Activated T-helper 17 cell treated with anti-CD3 and anti-CD28 coated beads, Interleukin-2, amount 50 U/mL, for 72 hours (primary cell): ENCODE measurements around the gene HADHA. TPM values are rescaled to one million over a fixed set of nuclear protein-coding genes. Genes with fewer than 3 reads are reported as not detected.
"Not testable (repeated sequence)": the region's sequence is repeated elsewhere in the genome, so short reads cannot be mapped to it uniquely, and the experiment has no call there.

Experiments used
- ATAC-seq: fragments of 150-1000 bp; cut with Tn5 transposase; replicated peaks from 2 replicates; pipeline ENCODE4 v1.10.0; 2021; ENCODE audit warnings: mild to moderate bottlenecking, moderate library complexity
- H3K27ac Mint-ChIP-seq: one replicate; pipeline ENCODE4 v1.8.0; 2022; ENCODE audit warnings: mixed read lengths
- H3K27me3 Mint-ChIP-seq: one replicate; pipeline ENCODE4 v1.8.0; 2022; ENCODE audit warnings: mixed read lengths
- H3K36me3 Mint-ChIP-seq: one replicate; pipeline ENCODE4 v1.8.0; 2022; ENCODE audit warnings: low read depth, mild to moderate bottlenecking, mixed read lengths
- H3K4me1 Mint-ChIP-seq: one replicate; pipeline ENCODE4 v1.8.0; 2022; ENCODE audit warnings: mixed read lengths
- H3K4me3 Mint-ChIP-seq: one replicate; pipeline ENCODE4 v1.8.0; 2022; ENCODE audit warnings: mild to moderate bottlenecking, mixed read lengths
- H3K9me3 Mint-ChIP-seq: one replicate; pipeline ENCODE4 v1.8.0; 2022; ENCODE audit warnings: mixed read lengths
- total RNA-seq, 2 donors: library from RNA; stranded (reverse); gene quantifications; one replicate each; pipeline ENCODE4 v1.2.3, GENCODE V29; 2022

The HADHA gene
- total RNA-seq, 2 donors from 2014 or later, result 95.0 to 141 TPM

- Mint-ChIP-seq H3K36me3 (peaks cover 11% of the 10 kb centered on the region), H3K4me3 (no peak overlapping the region)
- ATAC-seq, result no peak
Measured at GRCh38 chr2:26168785-26169184, 75.6 kb downstream of the HADHA start.

GRCh38 chr2:26166541-26166940, 77.9 kb downstream of the HADHA start:
- H3K9me3 Mint-ChIP-seq, H3K36me3 Mint-ChIP-seq, H3K4me3 Mint-ChIP-seq, H3K27ac Mint-ChIP-seq, H3K4me1 Mint-ChIP-seq, H3K27me3 Mint-ChIP-seq, ATAC-seq: not testable (repeated sequence)

More at GRCh38 chr2:26168785-26169184, 75.6 kb downstream of the HADHA start:
- H3K9me3 Mint-ChIP-seq, result no peaks in the 10 kb centered on the region
- peaks cover 5% of the 10 kb centered on the region for H3K4me1 Mint-ChIP-seq
- peaks cover 10% of the 10 kb centered on the region for H3K27me3 Mint-ChIP-seq
- H3K27ac Mint-ChIP-seq, result no peak overlapping the region

- Mint-ChIP-seq H3K36me3 (no peaks in the 10 kb centered on the region), H3K27me3 (no peaks in the 10 kb centered on the region), H3K27ac (no peak overlapping the region), H3K4me1 (no peaks in the 10 kb centered on the region), H3K4me3 (no peak overlapping the region), H3K9me3 (no peaks in the 10 kb centered on the region)
- no peak for ATAC-seq
Measured at GRCh38 chr2:26165403-26165802, 79.0 kb downstream of the HADHA start.

DNA sequence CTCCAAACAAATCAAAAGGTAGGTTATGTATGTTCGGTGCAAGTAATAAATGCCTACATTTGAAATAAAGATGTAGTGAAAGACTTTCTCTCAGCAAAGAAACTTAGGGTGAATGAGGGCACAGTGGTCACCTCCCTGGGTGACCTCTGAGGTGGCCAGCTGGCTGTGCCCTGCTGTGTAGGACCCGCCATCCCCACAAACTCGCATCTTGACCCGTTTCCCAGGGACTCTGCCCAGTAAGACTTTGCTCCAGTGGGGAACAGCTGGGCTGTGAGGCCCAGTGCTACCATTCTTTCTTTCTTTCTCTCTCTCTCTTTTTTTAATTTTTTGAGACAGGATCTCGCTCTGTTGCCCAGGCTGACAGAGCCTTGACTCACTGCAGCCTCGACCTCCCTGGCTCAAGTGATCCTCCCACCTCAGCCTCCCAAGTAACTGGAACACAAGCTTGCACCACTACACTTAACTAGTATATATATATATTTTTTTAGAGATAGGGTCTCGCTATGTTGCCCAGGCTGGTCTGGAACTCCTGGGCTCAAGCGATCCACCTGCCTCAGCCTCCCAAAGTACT, 79.7 kb downstream of the HADHA start:
- H3K27me3 Mint-ChIP-seq, result no peaks in the 10 kb centered on the region
- no peak overlapping the region for H3K4me3 Mint-ChIP-seq
- no peak for ATAC-seq
- H3K36me3 Mint-ChIP-seq, result no peaks in the 10 kb centered on the region
- H3K9me3 Mint-ChIP-seq, result no peaks in the 10 kb centered on the region
- no peak overlapping the region for H3K27ac Mint-ChIP-seq
- H3K4me1 Mint-ChIP-seq, result no peaks in the 10 kb centered on the region

DNA sequence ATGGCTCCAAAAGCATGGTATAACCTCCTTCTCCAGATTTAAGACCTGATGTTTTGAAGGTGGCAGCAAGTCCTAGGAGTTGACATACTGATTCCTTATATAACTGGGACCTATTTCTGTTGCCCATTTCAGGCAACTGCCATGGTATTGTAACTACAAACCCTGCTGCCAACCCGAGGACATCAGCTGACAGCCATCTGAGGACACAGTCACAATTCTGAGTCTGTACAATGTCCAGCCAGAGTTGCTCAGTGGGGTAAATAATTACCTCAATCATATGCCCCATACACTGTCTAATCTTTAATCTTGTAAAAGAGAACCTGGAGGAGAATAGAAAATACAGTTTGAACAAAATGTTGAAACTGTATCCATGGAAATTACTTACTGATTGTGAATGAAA, 80.2 kb downstream of the HADHA start:
- H3K4me3 Mint-ChIP-seq, result no peak overlapping the region
- H3K27ac Mint-ChIP-seq, result no peak overlapping the region
- H3K9me3 Mint-ChIP-seq, result no peaks in the 10 kb centered on the region
- no peaks in the 10 kb centered on the region for H3K36me3 Mint-ChIP-seq
- no peak for ATAC-seq
- H3K4me1 Mint-ChIP-seq, result no peaks in the 10 kb centered on the region
- H3K27me3 Mint-ChIP-seq, result no peaks in the 10 kb centered on the region

DNA sequence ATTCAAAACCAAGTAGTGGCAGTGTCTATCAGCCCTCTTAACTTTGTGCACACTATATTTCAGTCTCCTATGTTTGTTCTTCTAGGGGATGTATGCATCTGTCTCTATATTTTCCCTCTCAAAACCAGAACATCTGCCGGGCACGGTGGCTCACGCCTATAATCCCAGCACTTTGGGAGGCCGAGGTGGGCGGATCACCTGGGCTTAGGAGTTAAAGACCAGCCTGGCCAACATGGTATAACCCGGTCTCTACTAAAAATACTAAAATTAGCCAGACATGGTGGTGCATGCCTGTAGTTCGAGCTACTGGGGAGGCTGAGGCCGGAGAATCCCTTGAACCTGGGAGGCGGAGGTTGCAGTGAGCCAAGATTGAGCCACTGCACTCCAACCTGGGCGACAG, 81.5 kb downstream of the HADHA start:
- Mint-ChIP-seq H3K27ac (no peak overlapping the region), H3K27me3 (no peaks in the 10 kb centered on the region)

DNA sequence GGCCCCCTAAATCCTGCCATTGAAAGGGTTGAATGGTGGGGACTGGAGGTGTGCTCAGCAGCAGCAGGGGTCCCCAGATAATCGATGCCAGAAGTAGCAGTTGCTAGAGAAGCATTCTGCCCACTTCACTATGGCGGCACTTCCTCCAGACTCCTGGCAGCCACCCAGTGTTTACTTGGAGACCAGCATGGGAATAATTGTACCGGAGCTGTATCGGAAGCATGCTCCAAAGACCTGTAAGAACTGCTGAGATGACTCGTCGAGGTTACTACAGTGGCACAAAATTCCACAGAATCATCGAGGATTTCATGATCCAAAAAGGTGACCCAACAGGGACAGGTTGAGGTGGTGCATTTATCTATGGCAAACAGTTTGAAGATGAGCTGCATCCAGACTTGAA, 82.5 kb downstream of the HADHA start:
- H3K27ac Mint-ChIP-seq, result no peak overlapping the region
- H3K27me3 Mint-ChIP-seq, result no peaks in the 10 kb centered on the region
- no peaks in the 10 kb centered on the region for H3K36me3 Mint-ChIP-seq
- H3K9me3 Mint-ChIP-seq, result no peaks in the 10 kb centered on the region
- no peak for ATAC-seq
- no peaks in the 10 kb centered on the region for H3K4me1 Mint-ChIP-seq
- no peak overlapping the region for H3K4me3 Mint-ChIP-seq

More for the DNA sequence above, 81.5 kb downstream of the HADHA start:
- no peak overlapping the region for H3K4me3 Mint-ChIP-seq
- H3K36me3 Mint-ChIP-seq, result no peaks in the 10 kb centered on the region
- no peaks in the 10 kb centered on the region for H3K4me1 Mint-ChIP-seq
- ATAC-seq, result no peak
- no peaks in the 10 kb centered on the region for H3K9me3 Mint-ChIP-seq

DNA sequence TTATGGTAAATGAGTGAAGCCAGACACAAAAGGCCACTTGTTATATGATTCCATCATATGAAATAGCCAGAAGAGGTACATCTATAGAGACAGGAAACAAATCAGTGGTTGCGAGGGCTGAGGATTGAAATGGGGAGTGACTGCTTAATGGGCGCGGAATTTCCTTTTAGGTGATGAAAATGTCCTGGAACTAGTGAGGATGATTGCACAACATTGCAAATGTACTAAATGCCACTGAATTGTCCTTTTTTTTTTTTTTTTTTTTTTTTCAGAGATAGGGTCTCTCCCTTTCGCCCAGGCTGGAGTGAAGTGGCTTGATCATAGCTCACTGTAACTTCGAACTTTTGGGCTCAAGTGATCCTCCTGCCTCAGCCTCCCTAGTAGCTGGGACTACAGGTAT, 86.9 kb downstream of the HADHA start:
- no peak for ATAC-seq
- Mint-ChIP-seq H3K9me3 (no peaks in the 10 kb centered on the region), H3K4me1 (no peaks in the 10 kb centered on the region), H3K27me3 (peaks cover 2% of the 10 kb centered on the region), H3K36me3 (no peaks in the 10 kb centered on the region), H3K27ac (no peak overlapping the region), H3K4me3 (no peak overlapping the region)

GRCh38 chr2:26150243-26150642, 94.2 kb downstream of the HADHA start:
- Mint-ChIP-seq H3K4me1 (peaks cover 2% of the 10 kb centered on the region), H3K36me3 (no peaks in the 10 kb centered on the region), H3K4me3 (no peak overlapping the region), H3K27me3 (peaks cover 13% of the 10 kb centered on the region), H3K27ac (no peak overlapping the region), H3K9me3 (no peaks in the 10 kb centered on the region)
- ATAC-seq, result no peak

GRCh38 chr2:26148501-26148900, 95.9 kb downstream of the HADHA start:
- Mint-ChIP-seq H3K4me3 (no peak overlapping the region), H3K4me1 (peaks cover 5% of the 10 kb centered on the region), H3K27ac (no peak overlapping the region), H3K36me3 (no peaks in the 10 kb centered on the region), H3K27me3 (peaks cover 11% of the 10 kb centered on the region), H3K9me3 (no peaks in the 10 kb centered on the region)
- no peak for ATAC-seq

- Mint-ChIP-seq H3K36me3 (no peaks in the 10 kb centered on the region), H3K27me3 (peaks cover 2% of the 10 kb centered on the region), H3K4me1 (peaks cover 5% of the 10 kb centered on the region), H3K27ac (peak overlapping the region; percentile 11), H3K4me3 (no peak overlapping the region), H3K9me3 (no peaks in the 10 kb centered on the region)
- ATAC-seq, result peak; percentile 55
Measured at GRCh38 chr2:26144953-26145680, 99.3 kb downstream of the HADHA start.

DNA sequence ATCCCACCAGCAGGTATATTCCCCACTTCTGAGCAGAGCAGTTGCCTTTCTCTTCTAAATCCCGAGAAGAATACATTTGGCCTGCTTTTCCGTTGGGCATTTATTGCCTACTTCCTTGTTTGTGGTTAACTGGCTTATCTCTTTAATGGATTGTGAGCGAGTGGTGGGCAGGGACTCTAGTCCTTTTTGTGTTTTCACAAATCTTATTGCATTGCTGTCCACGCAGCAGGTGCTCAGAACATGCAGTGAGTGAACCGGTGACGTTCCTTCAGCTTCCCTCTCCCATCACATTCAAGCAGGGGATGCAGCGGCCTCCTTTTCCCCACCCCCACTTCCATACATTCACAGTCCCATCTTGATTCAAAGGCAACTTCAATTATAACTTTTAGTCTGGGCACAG, 100.4 kb downstream of the HADHA start:
- H3K4me3 Mint-ChIP-seq, result no peak overlapping the region
- no peak overlapping the region for H3K27ac Mint-ChIP-seq
- no peak for ATAC-seq

GRCh38 chr2:26141145-26141769, 103.2 kb downstream of the HADHA start:
- Mint-ChIP-seq H3K4me3 (no peak overlapping the region), H3K36me3 (peaks cover 13% of the 10 kb centered on the region), H3K27ac (no peak overlapping the region), H3K4me1 (peaks cover 5% of the 10 kb centered on the region), H3K27me3 (no peaks in the 10 kb centered on the region), H3K9me3 (no peaks in the 10 kb centered on the region)
- ATAC-seq, result no peak

More for the DNA sequence above, 100.4 kb downstream of the HADHA start:
- Mint-ChIP-seq H3K4me1 (peaks cover 5% of the 10 kb centered on the region), H3K9me3 (no peaks in the 10 kb centered on the region), H3K27me3 (no peaks in the 10 kb centered on the region), H3K36me3 (no peaks in the 10 kb centered on the region)
